Measurements from ENCODE around the gene CREBZF.

CREBZF gene

DNA sequence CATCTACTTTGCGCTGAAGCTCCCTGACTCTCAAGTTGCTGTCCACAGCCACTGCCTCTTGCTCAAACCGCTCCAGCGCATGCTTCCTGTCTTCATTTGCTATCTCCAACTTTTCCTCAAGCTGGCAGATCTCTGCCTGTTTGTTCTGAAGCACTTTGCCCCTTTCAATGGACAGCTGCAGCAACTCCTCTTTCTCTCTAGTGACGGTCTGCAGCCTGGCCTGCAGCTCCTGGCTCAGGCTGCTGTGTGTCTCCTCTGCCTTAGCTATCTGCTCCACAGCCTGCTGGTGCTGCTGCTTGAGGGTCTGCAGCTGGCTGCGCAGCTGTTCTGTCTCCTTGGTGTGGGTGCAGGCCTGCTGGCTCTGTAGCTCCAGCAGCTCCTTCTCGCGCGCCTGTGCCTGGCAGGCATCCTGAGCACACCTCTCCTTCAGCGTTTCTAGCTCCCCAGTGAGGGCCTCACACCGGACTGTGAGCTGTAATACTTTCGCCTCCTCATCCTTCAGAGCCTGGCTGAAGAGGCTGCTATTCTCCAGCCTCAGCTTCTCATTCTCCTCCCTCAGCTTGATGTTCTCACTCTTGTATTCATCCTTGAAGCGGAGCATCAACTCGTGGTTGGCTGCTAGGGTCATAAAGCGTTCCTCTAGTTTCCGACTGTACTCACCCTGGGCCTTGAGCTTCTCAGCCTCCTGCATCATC, 20.3 kb upstream of the CREBZF start:
- ATAC-seq: peak; percentile 11
- TF ChIP-seq PPARA (CRISPR knock-in tag; IDR thresholded peaks at IDR 0.05; ENCODE audit: borderline replicate concordance): no peak
- no peak for TF ChIP-seq TOX (CRISPR knock-in tag; IDR thresholded peaks at IDR 0.05; ENCODE audit: borderline replicate concordance)
- no peak for TF ChIP-seq SNAI2 (CRISPR knock-in tag; IDR thresholded peaks at IDR 0.05)
- TF ChIP-seq ARNTL (CRISPR knock-in tag; IDR thresholded peaks at IDR 0.05; ENCODE audit: borderline replicate concordance, low read depth): no peak
- TF ChIP-seq, protein P1, sequence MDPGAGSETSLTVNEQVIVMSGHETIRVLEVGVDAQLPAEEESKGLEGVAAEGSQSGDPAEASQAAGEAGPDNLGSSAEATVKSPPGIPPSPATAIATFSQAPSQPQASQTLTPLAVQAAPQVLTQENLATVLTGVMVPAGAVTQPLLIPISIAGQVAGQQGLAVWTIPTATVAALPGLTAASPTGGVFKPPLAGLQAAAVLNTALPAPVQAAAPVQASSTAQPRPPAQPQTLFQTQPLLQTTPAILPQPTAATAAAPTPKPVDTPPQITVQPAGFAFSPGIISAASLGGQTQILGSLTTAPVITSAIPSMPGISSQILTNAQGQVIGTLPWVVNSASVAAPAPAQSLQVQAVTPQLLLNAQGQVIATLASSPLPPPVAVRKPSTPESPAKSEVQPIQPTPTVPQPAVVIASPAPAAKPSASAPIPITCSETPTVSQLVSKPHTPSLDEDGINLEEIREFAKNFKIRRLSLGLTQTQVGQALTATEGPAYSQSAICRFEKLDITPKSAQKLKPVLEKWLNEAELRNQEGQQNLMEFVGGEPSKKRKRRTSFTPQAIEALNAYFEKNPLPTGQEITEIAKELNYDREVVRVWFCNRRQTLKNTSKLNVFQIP (CRISPR knock-in tag; IDR thresholded peaks at IDR 0.05; ENCODE audit: borderline replicate concordance, low read depth): no peak
- TF ChIP-seq, protein P2, sequence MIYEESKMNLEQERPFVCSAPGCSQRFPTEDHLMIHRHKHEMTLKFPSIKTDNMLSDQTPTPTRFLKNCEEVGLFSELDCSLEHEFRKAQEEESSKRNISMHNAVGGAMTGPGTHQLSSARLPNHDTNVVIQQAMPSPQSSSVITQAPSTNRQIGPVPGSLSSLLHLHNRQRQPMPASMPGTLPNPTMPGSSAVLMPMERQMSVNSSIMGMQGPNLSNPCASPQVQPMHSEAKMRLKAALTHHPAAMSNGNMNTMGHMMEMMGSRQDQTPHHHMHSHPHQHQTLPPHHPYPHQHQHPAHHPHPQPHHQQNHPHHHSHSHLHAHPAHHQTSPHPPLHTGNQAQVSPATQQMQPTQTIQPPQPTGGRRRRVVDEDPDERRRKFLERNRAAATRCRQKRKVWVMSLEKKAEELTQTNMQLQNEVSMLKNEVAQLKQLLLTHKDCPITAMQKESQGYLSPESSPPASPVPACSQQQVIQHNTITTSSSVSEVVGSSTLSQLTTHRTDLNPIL (CRISPR knock-in tag; IDR thresholded peaks at IDR 0.05; ENCODE audit: low read depth): no peak
- TF ChIP-seq CSDC2 (CRISPR knock-in tag; IDR thresholded peaks at IDR 0.05): no peak
- no peak for TF ChIP-seq ZNF8 (CRISPR knock-in tag; IDR thresholded peaks at IDR 0.05)
- no peak for TF ChIP-seq ZFP3 (CRISPR knock-in tag; IDR thresholded peaks at IDR 0.05)
- TF ChIP-seq ISL1 (CRISPR knock-in tag; IDR thresholded peaks at IDR 0.05): no peak
- no peak for TF ChIP-seq ZC3H10 (CRISPR knock-in tag; IDR thresholded peaks at IDR 0.05)
- TF ChIP-seq, protein P3, sequence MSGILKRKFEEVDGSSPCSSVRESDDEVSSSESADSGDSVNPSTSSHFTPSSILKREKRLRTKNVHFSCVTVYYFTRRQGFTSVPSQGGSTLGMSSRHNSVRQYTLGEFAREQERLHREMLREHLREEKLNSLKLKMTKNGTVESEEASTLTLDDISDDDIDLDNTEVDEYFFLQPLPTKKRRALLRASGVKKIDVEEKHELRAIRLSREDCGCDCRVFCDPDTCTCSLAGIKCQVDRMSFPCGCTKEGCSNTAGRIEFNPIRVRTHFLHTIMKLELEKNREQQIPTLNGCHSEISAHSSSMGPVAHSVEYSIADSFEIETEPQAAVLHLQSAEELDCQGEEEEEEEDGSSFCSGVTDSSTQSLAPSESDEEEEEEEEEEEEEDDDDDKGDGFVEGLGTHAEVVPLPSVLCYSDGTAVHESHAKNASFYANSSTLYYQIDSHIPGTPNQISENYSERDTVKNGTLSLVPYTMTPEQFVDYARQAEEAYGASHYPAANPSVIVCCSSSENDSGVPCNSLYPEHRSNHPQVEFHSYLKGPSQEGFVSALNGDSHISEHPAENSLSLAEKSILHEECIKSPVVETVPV (CRISPR knock-in tag; IDR thresholded peaks at IDR 0.05): no peak
- TF ChIP-seq, protein P4, sequence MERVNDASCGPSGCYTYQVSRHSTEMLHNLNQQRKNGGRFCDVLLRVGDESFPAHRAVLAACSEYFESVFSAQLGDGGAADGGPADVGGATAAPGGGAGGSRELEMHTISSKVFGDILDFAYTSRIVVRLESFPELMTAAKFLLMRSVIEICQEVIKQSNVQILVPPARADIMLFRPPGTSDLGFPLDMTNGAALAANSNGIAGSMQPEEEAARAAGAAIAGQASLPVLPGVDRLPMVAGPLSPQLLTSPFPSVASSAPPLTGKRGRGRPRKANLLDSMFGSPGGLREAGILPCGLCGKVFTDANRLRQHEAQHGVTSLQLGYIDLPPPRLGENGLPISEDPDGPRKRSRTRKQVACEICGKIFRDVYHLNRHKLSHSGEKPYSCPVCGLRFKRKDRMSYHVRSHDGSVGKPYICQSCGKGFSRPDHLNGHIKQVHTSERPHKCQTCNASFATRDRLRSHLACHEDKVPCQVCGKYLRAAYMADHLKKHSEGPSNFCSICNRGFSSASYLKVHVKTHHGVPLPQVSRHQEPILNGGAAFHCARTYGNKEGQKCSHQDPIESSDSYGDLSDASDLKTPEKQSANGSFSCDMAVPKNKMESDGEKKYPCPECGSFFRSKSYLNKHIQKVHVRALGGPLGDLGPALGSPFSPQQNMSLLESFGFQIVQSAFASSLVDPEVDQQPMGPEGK (CRISPR knock-in tag; IDR thresholded peaks at IDR 0.05; ENCODE audit: borderline replicate concordance): no peak
- TF ChIP-seq GLIS3 (CRISPR knock-in tag; IDR thresholded peaks at IDR 0.05): no peak
- no peak for TF ChIP-seq ZFP30 (CRISPR knock-in tag; IDR thresholded peaks at IDR 0.05)
- TF ChIP-seq ZNF70 (CRISPR knock-in tag; IDR thresholded peaks at IDR 0.05): no peak
- no peak for TF ChIP-seq RARB (CRISPR knock-in tag; IDR thresholded peaks at IDR 0.05)
- TF ChIP-seq TCF4 (CRISPR knock-in tag; IDR thresholded peaks at IDR 0.05; ENCODE audit: borderline replicate concordance): no peak
- TF ChIP-seq OSR1 (CRISPR knock-in tag; IDR thresholded peaks at IDR 0.05): no peak
- TF ChIP-seq ESRRG (CRISPR knock-in tag; IDR thresholded peaks at IDR 0.05): no peak

DNA sequence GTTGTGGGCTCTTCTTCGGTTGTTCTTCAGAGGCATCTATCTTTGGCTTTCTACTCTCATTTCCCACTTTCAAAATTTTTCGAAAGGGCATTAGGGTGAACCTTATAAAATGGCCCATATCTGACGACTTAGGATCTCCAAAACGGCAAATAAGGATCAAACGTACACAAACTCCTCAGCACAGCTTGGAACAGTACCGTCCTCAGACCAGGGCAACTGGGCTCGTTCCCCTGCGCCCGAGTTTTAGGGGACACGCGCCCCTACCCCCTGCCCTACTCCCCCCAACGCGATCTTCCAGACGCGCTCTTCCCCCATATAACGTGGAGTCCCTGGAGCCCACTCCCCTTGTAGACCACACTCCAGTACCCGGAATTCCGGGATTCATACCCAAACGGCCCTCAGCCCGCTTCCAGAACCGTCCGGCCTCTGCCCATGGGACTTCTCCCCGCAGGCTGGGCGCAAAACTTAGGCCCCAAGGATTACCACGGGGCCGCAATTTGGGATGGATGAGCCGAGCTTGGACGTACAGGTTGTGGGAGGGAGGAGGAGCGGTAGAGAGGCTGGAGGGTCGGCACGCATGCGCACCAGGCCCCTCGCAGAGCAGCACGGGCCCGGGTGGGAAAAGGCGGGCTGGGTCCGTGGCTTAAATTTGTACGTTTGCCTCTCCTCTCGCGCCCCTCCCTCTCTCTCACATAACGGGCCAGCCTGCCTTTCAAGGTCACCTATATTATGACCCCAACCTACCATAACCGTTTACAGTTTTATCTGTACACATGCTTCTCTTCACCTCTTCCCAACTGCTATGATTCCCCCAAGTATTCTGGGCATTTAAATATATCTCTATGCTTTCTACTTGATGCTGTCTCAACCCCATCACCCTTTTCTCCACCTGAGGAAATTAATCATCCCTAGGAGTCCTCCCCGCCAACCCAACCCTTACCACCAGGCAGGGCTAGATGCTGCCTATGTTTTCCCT, 17.7 kb upstream of the CREBZF start:
- peak; percentile 54 for ATAC-seq

More for the DNA sequence above, 17.7 kb upstream of the CREBZF start:
- TF ChIP-seq, protein P1 (CRISPR knock-in tag; IDR thresholded peaks at IDR 0.05; ENCODE audit: borderline replicate concordance, low read depth): no peak
- TF ChIP-seq ZFP3 (CRISPR knock-in tag; IDR thresholded peaks at IDR 0.05) (no peak), BACH2 (CRISPR knock-in tag; IDR thresholded peaks at IDR 0.05; ENCODE audit: borderline replicate concordance) (no peak), TOX (CRISPR knock-in tag; IDR thresholded peaks at IDR 0.05; ENCODE audit: borderline replicate concordance) (no peak), PPARA (CRISPR knock-in tag; IDR thresholded peaks at IDR 0.05; ENCODE audit: borderline replicate concordance) (no peak), ZNF565 (CRISPR knock-in tag; conservative IDR thresholded peaks at IDR 0.05; ENCODE audit: low read depth) (no peak), RARB (CRISPR knock-in tag; IDR thresholded peaks at IDR 0.05) (no peak), OSR1 (CRISPR knock-in tag; IDR thresholded peaks at IDR 0.05) (no peak), ZFP30 (CRISPR knock-in tag; IDR thresholded peaks at IDR 0.05) (no peak), TCF4 (CRISPR knock-in tag; IDR thresholded peaks at IDR 0.05; ENCODE audit: borderline replicate concordance) (no peak), ZC3H10 (CRISPR knock-in tag; IDR thresholded peaks at IDR 0.05) (no peak), ARNTL (CRISPR knock-in tag; IDR thresholded peaks at IDR 0.05; ENCODE audit: borderline replicate concordance, low read depth) (no peak), ESRRG (CRISPR knock-in tag; IDR thresholded peaks at IDR 0.05) (no peak)
- TF ChIP-seq, protein P4 (CRISPR knock-in tag; IDR thresholded peaks at IDR 0.05; ENCODE audit: borderline replicate concordance): no peak
- TF ChIP-seq, protein P2 (CRISPR knock-in tag; IDR thresholded peaks at IDR 0.05; ENCODE audit: low read depth): no peak
- TF ChIP-seq, protein P3 (CRISPR knock-in tag; IDR thresholded peaks at IDR 0.05): no peak

All from SK-N-SH treated with all-trans-retinoic acid at 6 μM for 48 hours (cell line).